K562 (cell line): ENCODE results near the gene IL23A. TPM values are rescaled to one million over a fixed set of nuclear protein-coding genes. Genes with fewer than 3 reads are reported as not detected.
A peak's percentile ranks its signal among the peaks of the same experiment; 100 is the strongest.
"Not testable (repeated sequence)": the region's sequence is repeated elsewhere in the genome, so short reads cannot be mapped to it uniquely, and the experiment has no call there.

Experiments
- ATAC-seq: fragments of 200-7000 bp; cut with Tn5 transposase; 3 replicates; pipeline ENCODE4 v1.9.1; 2020; ENCODE audit warnings: moderate library complexity
- BruUV-seq: library from RNA; stranded (reverse); fragments of 400-500 nt; replicated peaks from 2 replicates; lab custom pipeline; 2021; lab: Mats Ljungman, UMichigan
- CTCF ChIA-PET: fragments of 300-600 bp; formaldehyde crosslinking; extraction: SDS; loops from one replicate; lab custom pipeline; 2021; ENCODE audit warnings: low intra/inter-chr PET ratio; lab: Yijun Ruan, JAX
- POLR2A ChIA-PET: fragments of 300-600, 350-650 bp; sonication (Branson Sonifier 250); formaldehyde crosslinking; extraction: SDS; loops from one replicate; lab custom pipeline; 2021; ENCODE audit warnings: antibody characterized with exemption, inconsistent platforms; lab: Yijun Ruan, JAX
- DNase-seq, 4 experiments: peaks; one replicate each; pipeline versions ENCODE4 v3.0.0 to v3.0.0-alpha.2; 2011 to 2018; ENCODE audit warnings: low spot score in 3 of 4, mixed read lengths in 3 of 4; ENCODE audit errors: extremely low read depth in 1 of 4
- FAIRE-seq: peaks from 2 replicates; lab custom pipeline; 2011; peaks lifted over from hg19 to GRCh38; lab: Jason Lieb, UNC
- H2AFZ ChIP-seq: 2 replicates; pipeline ENCODE4 v1.6.0; 2011; ENCODE audit warnings: low read depth, low read length, control low read depth, inconsistent platforms
- H3K27ac ChIP-seq: fragments of 200-600 bp; 3 replicates; pipeline ENCODE4 v1.8.0; 2011; ENCODE audit warnings: low read depth, mild to moderate bottlenecking, control low read depth, inconsistent platforms, low read length, moderate library complexity, mixed read lengths; ENCODE audit errors: extremely low read depth
- H3K27me3 ChIP-seq, 2 experiments: fragments of 300-600 bp in 1 of 2; 2 replicates in 1 of 2; 3 replicates in 1 of 2; pipeline versions ENCODE4 v1.6.0 to v1.8.0; 2011; ENCODE audit warnings: inconsistent platforms in 2 of 2, low read length in 2 of 2, mild to moderate bottlenecking in 1 of 2, mixed read lengths in 1 of 2, moderate library complexity in 1 of 2; ENCODE audit not compliant: control insufficient read depth in 2 of 2, insufficient read depth in 2 of 2
- H3K36me3 ChIP-seq: fragments of 300-600 bp; 3 replicates; pipeline ENCODE4 v1.8.0; 2011; ENCODE audit warnings: mild to moderate bottlenecking, low read length, inconsistent platforms; ENCODE audit not compliant: control insufficient read depth, insufficient read depth
- H3K4me1 ChIP-seq, 2 experiments: fragments of 200-600 bp in 1 of 2; replicated peaks in 1 of 2; 2 replicates in 1 of 2; 3 replicates in 1 of 2; pipeline versions ENCODE4 v1.5.1 to v1.8.0; 2011; ENCODE audit warnings: inconsistent platforms in 2 of 2, low read length in 2 of 2, mild to moderate bottlenecking in 1 of 2, mixed read lengths in 1 of 2, moderate library complexity in 1 of 2; ENCODE audit not compliant: control insufficient read depth in 2 of 2, insufficient read depth in 2 of 2
- H3K4me2 ChIP-seq: 2 replicates; pipeline ENCODE4 v1.6.1; 2011; ENCODE audit warnings: low read length, control low read depth, inconsistent platforms, mixed read lengths; ENCODE audit not compliant: insufficient read depth
- H3K4me3 ChIP-seq: fragments of 200-600 bp; sonication (generic), shearing (Covaris generic); 2 replicates; pipeline ENCODE4 v1.5.1; 2016; ENCODE audit warnings: control low read depth, inconsistent platforms
- H3K79me2 ChIP-seq: fragments of 200-600 bp; 3 replicates; pipeline ENCODE4 v1.8.0; 2011; ENCODE audit warnings: low read length, inconsistent platforms; ENCODE audit not compliant: control insufficient read depth, insufficient read depth
- H3K9ac ChIP-seq, 2 experiments: 2 replicates each; pipeline versions ENCODE4 v1.6.0 to v1.6.1; 2011; ENCODE audit warnings: low read depth in 2 of 2, low read length in 2 of 2, control low read depth in 1 of 2, inconsistent platforms in 1 of 2, mild to moderate bottlenecking in 1 of 2, mixed read lengths in 1 of 2; ENCODE audit not compliant: insufficient read depth in 1 of 2
- H3K9me1 ChIP-seq: one replicate; pipeline ENCODE4 v1.6.0; 2011; ENCODE audit warnings: inconsistent platforms, mild to moderate bottlenecking, low read length, moderate library complexity; ENCODE audit not compliant: control insufficient read depth, insufficient read depth
- H3K9me3 ChIP-seq: replicated peaks from 2 replicates; pipeline ENCODE4 v1.5.1; 2011; ENCODE audit warnings: low read depth, low read length, inconsistent platforms; ENCODE audit not compliant: control insufficient read depth, insufficient read depth
- H4K20me1 ChIP-seq: replicated peaks from 2 replicates; pipeline ENCODE4 v1.6.1; 2011; ENCODE audit warnings: low read length, inconsistent platforms, mixed read lengths; ENCODE audit not compliant: control insufficient read depth, insufficient read depth
- REST ChIP-seq, 2 experiments: fragments of 450-650 bp; formaldehyde crosslinking in 1 of 2; IDR thresholded peaks; 2 replicates each; pipeline versions ENCODE4 v1.4.0 to v1.6.1; 2014 to 2020; ENCODE audit warnings: mild to moderate bottlenecking in 2 of 2, borderline replicate concordance in 1 of 2, low read depth in 1 of 2
- WGBS: fragments of 100-300 bp; shearing (Covaris generic); methylation state at CpG from one replicate; pipeline ENCODE4 v1.1.6; 2016; ENCODE audit warnings: low coverage, mixed read lengths; ENCODE audit not compliant: insufficient coverage; ENCODE audit errors: missing lambda C conversion rate; 5-methylcytosine and 5-hydroxymethylcytosine counted together
- in situ Hi-C: fragments of 300-500 bp; cut with MboI; formaldehyde crosslinking; loops from 4 replicates; pipeline ENCODE4 v1.15.0; 2018; ENCODE audit warnings: inconsistent platforms, mixed read lengths
- intact Hi-C: fragments of 100-400 bp; cut with micrococcal nuclease; formaldehyde crosslinking; loops from 2 replicates; pipeline ENCODE4 v1.14.2; 2022
- polyA plus RNA-seq, 8 experiments: library from polyadenylated mRNA; depleted of rRNA in 4 of 8; stranded (reverse) in 5 of 8; unstranded in 3 of 8; fragments of >200 nt; fragmentation: Nextera tagmentation in 2 of 8; fragmentation: Illumina TruSeq in 1 of 8; extraction: Ambion mirVana in 2 of 8; extraction: Trizol in 1 of 8; gene quantifications; 2 replicates each; pipeline versions ENCODE4 v1.2.1 to v1.2.3, GENCODE V29; 2011 to 2014; ENCODE audit warnings: inconsistent platforms in 1 of 8, missing spikeins in 1 of 8
- total RNA-seq, 7 experiments: library from RNA; depleted of rRNA in 6 of 7; stranded (reverse); fragments of >200 nt in 6 of 7; fragmentation: Illumina TruSeq in 2 of 7; extraction: Trizol in 2 of 7; gene quantifications; 2 replicates each; pipeline versions ENCODE4 v1.2.1 to v1.2.3, GENCODE V29; 2011 to 2021; ENCODE audit warnings: low replicate concordance in 1 of 7

IL23A gene
- total and polyA plus RNA-seq, 9 of the 15 experiments (the other 6 are each of a cell fraction or from before 2014, with no cell fraction given), result 4.4 to 37.2 (median 9.6) TPM

GRCh38 chr12:56346675-56347074 is 8.0 kb downstream of the IL23A start (continued):
- peak; percentile 53; the same call in 1 of the 2 replicates for TF ChIP-seq REST (IDR thresholded peaks at IDR 0.05; ENCODE audit: borderline replicate concordance)
- no peak for TF ChIP-seq REST (CRISPR knock-in tag; IDR thresholded peaks at IDR 0.05; ENCODE audit: low read depth)

DNA sequence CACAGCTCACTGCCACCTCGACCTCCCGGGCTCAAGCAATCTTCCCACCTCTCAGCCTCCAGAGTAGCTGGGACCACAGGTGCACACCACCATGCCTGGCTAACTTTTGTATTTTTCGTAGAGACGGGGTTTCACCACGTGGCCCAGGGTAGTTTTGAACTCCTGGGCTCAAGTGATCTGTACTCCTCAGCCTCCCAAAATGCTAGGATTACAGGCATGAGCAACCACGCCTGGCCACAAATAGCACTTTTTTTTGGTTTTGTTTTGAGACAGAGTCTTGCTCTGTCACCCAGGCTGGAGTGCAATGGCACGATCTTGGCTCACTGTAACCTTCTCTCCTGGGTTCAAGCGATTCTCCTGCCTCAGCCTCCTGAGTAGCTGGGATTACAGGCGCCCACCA is 8.6 kb downstream of the IL23A start:
- DNase-seq, H3K9me3 ChIP-seq, H3K9me1 ChIP-seq, H3K79me2 ChIP-seq, BruUV-seq, H2AFZ ChIP-seq, CTCF ChIA-PET, H3K4me3 ChIP-seq, H3K27me3 ChIP-seq, FAIRE-seq, H4K20me1 ChIP-seq, H3K27ac ChIP-seq, H3K9ac ChIP-seq, in situ Hi-C loops, H3K4me1 ChIP-seq, ATAC-seq, H3K4me2 ChIP-seq, intact Hi-C loops: not testable (repeated sequence)
- POLR2A ChIA-PET, result interaction anchor here (0.9 to 19.4 kb wide), 3 partner anchors 5 to 15 kb away, joined by 3 to 274 read pairs (median 274); partner anchors contain the start of genes APOF, IL23A, PAN2 and STAT2
- H3K36me3 ChIP-seq, result peaks cover 78% of the 10 kb centered on the region; the same call in 2 of the 3 replicates
- 81% methylated on average over 8 of the region's 9 CpGs for WGBS
